ENCODE results near the gene BMPR1A. TPM values are rescaled to one million over a fixed set of nuclear protein-coding genes. Genes with fewer than 3 reads are reported as not detected.

BMPR1A gene
- total RNA-seq, 2 experiments from 2014 or later, result 15.9 to 19.5 TPM

Other genes starting within 250 kb of the BMPR1A start
- 10 to 100 TPM; 49.6 to 50.7 TPM for gene WAPL, start 234.8 kb upstream of the BMPR1A start, total RNA-seq
- not detected for gene OPN4, start 102.1 kb upstream of the BMPR1A start, total RNA-seq
- gene LDB3, start 88.1 kb upstream of the BMPR1A start, total RNA-seq, result under 1 TPM in 1 of 2 experiments, not detected in 1; 0.04 TPM
- gene MMRN2, start 201.0 kb downstream of the BMPR1A start, total RNA-seq, result not detected
- not detected for gene SNCG, start 202.0 kb downstream of the BMPR1A start, total RNA-seq
- not detected for gene ADIRF, start 211.9 kb downstream of the BMPR1A start, total RNA-seq